SK-N-SH (cell line): ENCODE data around the gene LRRC32. TPM values are rescaled to one million over a fixed set of nuclear protein-coding genes. Genes with fewer than 3 reads are reported as not detected.

Experiments used
- CTCF ChIA-PET: fragments of 300-600, 350-600 bp; formaldehyde crosslinking; extraction: SDS; loops from one replicate; lab custom pipeline; 2021; lab: Yijun Ruan, JAX
- POLR2A ChIA-PET: fragments of 350-600 bp; sonication (Branson Sonifier 250); formaldehyde crosslinking; extraction: SDS; loops from one replicate; lab custom pipeline; 2020; ENCODE audit warnings: antibody characterized with exemption, inconsistent platforms; lab: Yijun Ruan, JAX
- DNase-seq: peaks from one replicate; pipeline ENCODE4 v3.0.0; 2012
- H2AFZ ChIP-seq: fragments of 200-600 bp; sonication (generic); 2 replicates; pipeline ENCODE4 v1.8.1; 2016; ENCODE audit warnings: antibody characterized with exemption, mild to moderate bottlenecking, low read depth
- H3F3A ChIP-seq: fragments of 200-600 bp; sonication (generic); replicated peaks from 2 replicates; pipeline ENCODE3; 2016; ENCODE audit warnings: antibody characterized with exemption, mild to moderate bottlenecking; ENCODE audit not compliant: insufficient read depth
- H3K27ac ChIP-seq, 2 experiments: fragments of 200-500 bp in 1 of 2; fragments of 200-600 bp in 1 of 2; sonication (Bioruptor generic) in 1 of 2; sonication (generic), shearing (Covaris generic) in 1 of 2; 2 replicates each; pipeline versions ENCODE4 v1.5.1 to v1.6.1; 2014 to 2016; ENCODE audit warnings: low read depth in 2 of 2, inconsistent platforms in 1 of 2, low read length in 1 of 2, mild to moderate bottlenecking in 1 of 2, mixed read lengths in 1 of 2
- H3K27me3 ChIP-seq: fragments of 200-600 bp; sonication (generic), shearing (Covaris generic); 2 replicates; pipeline ENCODE4 v1.6.1; 2016; ENCODE audit warnings: mixed run types; ENCODE audit not compliant: insufficient read depth
- H3K36me3 ChIP-seq, 2 experiments: fragments of 200-500 bp in 1 of 2; fragments of 200-600 bp in 1 of 2; sonication (Bioruptor generic) in 1 of 2; sonication (generic) in 1 of 2; replicated peaks in 1 of 2; 2 replicates each; pipeline versions ENCODE3 to v1.5.1; 2014 to 2016; ENCODE audit warnings: low read length in 1 of 2, mild to moderate bottlenecking in 1 of 2; ENCODE audit not compliant: insufficient read depth in 2 of 2, control insufficient read depth in 1 of 2
- H3K4me1 ChIP-seq, 2 experiments: fragments of 200-500 bp in 1 of 2; fragments of 200-600 bp in 1 of 2; sonication (Bioruptor generic) in 1 of 2; sonication (generic), shearing (Covaris generic) in 1 of 2; 2 replicates each; pipeline versions ENCODE4 v1.5.1 to v1.6.1; 2014 to 2016; ENCODE audit warnings: low read depth in 1 of 2, low read length in 1 of 2, mixed run types in 1 of 2; ENCODE audit not compliant: insufficient read depth in 2 of 2, control insufficient read depth in 1 of 2
- H3K4me2 ChIP-seq: fragments of 200-600 bp; sonication (generic), shearing (Covaris generic); 2 replicates; pipeline ENCODE4 v1.6.1; 2017; ENCODE audit warnings: mixed run types
- H3K4me3 ChIP-seq, 2 experiments: fragments of 200-500 bp in 1 of 2; fragments of 200-600 bp in 1 of 2; sonication (Bioruptor generic) in 1 of 2; sonication (generic), shearing (Covaris generic) in 1 of 2; 2 replicates each; pipeline versions ENCODE4 v1.5.1 to v1.8.1; 2014 to 2016; ENCODE audit warnings: low read depth in 2 of 2, inconsistent platforms in 1 of 2, low read length in 1 of 2, mild to moderate bottlenecking in 1 of 2, mixed read lengths in 1 of 2, moderate library complexity in 1 of 2
- H3K79me2 ChIP-seq: fragments of 200-600 bp; sonication (generic); 2 replicates; pipeline ENCODE4 v1.8.1; 2017; ENCODE audit warnings: mild to moderate bottlenecking; ENCODE audit not compliant: insufficient read depth
- H3K9ac ChIP-seq: fragments of 200-600 bp; sonication (generic); 2 replicates; pipeline ENCODE4 v1.6.1; 2017; ENCODE audit warnings: mixed run types
- H3K9me2 ChIP-seq: fragments of 200-600 bp; sonication (generic); 2 replicates; pipeline ENCODE4 v1.6.1; 2017; ENCODE audit warnings: mixed run types
- H3K9me3 ChIP-seq: fragments of 200-600 bp; sonication (generic); 2 replicates; pipeline ENCODE4 v1.6.1; 2017; ENCODE audit warnings: mixed run types, mild to moderate bottlenecking, moderate library complexity
- H4K20me1 ChIP-seq: fragments of 200-600 bp; sonication (generic); 2 replicates; pipeline ENCODE4 v1.6.1; 2017; ENCODE audit warnings: mild to moderate bottlenecking, mixed run types; ENCODE audit not compliant: insufficient read depth
- EP300 ChIP-seq, 2 experiments: IDR thresholded peaks; 2 replicates each; pipeline versions ENCODE4 v1.4.0 to v1.6.1; 2012; ENCODE audit warnings: borderline replicate concordance in 1 of 2, low read depth in 1 of 2, low read length in 1 of 2
- FOSL2 ChIP-seq: IDR thresholded peaks from 2 replicates; pipeline ENCODE4 v1.4.0; 2012; ENCODE audit warnings: low read depth, mild to moderate bottlenecking, moderate library complexity, borderline replicate concordance
- FOXJ3 ChIP-seq: sonication (generic); formaldehyde crosslinking; IDR thresholded peaks from 2 replicates; pipeline ENCODE4 v1.5.1; 2020; ENCODE audit warnings: mild to moderate bottlenecking, missing genetic modification reagents
- FOXM1 ChIP-seq: IDR thresholded peaks from 2 replicates; pipeline ENCODE4 v1.4.0; 2012; ENCODE audit warnings: low read depth, mild to moderate bottlenecking
- MEF2A ChIP-seq: IDR thresholded peaks from 2 replicates; pipeline ENCODE4 v1.4.0; 2012; ENCODE audit warnings: low read depth, borderline replicate concordance
- NFIC ChIP-seq: IDR thresholded peaks from 2 replicates; pipeline ENCODE4 v1.4.0; 2012; ENCODE audit warnings: borderline replicate concordance
- RFX5 ChIP-seq: IDR thresholded peaks from 2 replicates; pipeline ENCODE4 v1.6.1; 2012; ENCODE audit warnings: mild to moderate bottlenecking, improper control_type of control experiment, low read length
- SIN3A ChIP-seq: IDR thresholded peaks from 2 replicates; pipeline ENCODE4 v1.6.1; 2012; ENCODE audit warnings: low read depth, mild to moderate bottlenecking, low read length, moderate library complexity, borderline replicate concordance
- SMC3 ChIP-seq: IDR thresholded peaks from 2 replicates; pipeline ENCODE4 v1.6.1; 2012; ENCODE audit warnings: low read depth, low read length, improper control_type of control experiment
- YY1 ChIP-seq: IDR thresholded peaks from 2 replicates; pipeline ENCODE4 v1.4.0; 2012; ENCODE audit warnings: low read depth, mild to moderate bottlenecking
- whole genome bisulfite sequencing: methylation state at CpG from one replicate; pipeline ENCODE4 v1.1.6; 2017; ENCODE audit warnings: low lambda C conversion rate; 5-methylcytosine and 5-hydroxymethylcytosine counted together
- polyA plus RNA-seq, 3 experiments: library from polyadenylated mRNA; depleted of rRNA; stranded (reverse); fragments of >200 nt; gene quantifications; 2 replicates each; pipeline ENCODE4 v1.2.3, GENCODE V29; 2012
- TF ChIP-seq, protein P1 (sequence below): fragments of 150-350 bp; IDR thresholded peaks from 2 replicates; pipeline ENCODE4 v1.6.1; 2016; ENCODE audit warnings: mild to moderate bottlenecking, low read depth, low read length
- TF ChIP-seq, protein P2 (sequence below): IDR thresholded peaks from 2 replicates; pipeline ENCODE4 v1.6.1; 2012; ENCODE audit warnings: mild to moderate bottlenecking, low read depth, low read length, moderate library complexity
- TF ChIP-seq, protein P3 (sequence below): IDR thresholded peaks from 2 replicates; pipeline ENCODE4 v1.4.0; 2012; ENCODE audit warnings: low read depth, borderline replicate concordance
- TF ChIP-seq, protein P4 (sequence below): IDR thresholded peaks from 2 replicates; pipeline ENCODE4 v1.4.0; 2012; ENCODE audit warnings: low read depth, borderline replicate concordance
- TF ChIP-seq, protein P5 (sequence below): IDR thresholded peaks from 2 replicates; pipeline ENCODE4; 2012

The LRRC32 gene
- polyA plus RNA-seq, 1 of the 3 experiments (the other 2 are of a cell fraction): 0.43 TPM

DNA sequence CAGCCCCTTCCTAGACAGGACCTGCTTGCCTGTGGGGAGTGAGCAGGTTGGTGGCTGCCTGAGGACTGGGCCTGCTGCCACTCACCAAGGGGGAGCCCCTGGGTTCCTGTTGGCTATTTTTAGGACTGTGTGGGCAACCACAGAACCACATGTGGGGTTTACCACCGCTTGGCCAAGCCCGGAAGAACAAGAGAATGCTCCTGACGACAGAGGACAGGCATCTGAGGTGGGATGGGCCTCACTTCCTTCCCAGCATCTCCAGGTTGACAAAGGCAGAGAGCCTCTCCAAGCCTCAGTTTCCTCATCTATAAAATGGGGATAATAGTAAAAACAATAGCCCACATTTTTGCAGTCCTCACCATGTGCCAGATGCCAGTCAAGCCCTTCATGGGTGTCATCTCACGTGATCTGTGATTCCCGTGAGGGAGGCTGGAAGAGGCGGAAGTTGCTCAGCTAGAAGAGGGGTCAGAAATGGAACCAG is 43.6 kb downstream of the LRRC32 start:
- CTCF ChIA-PET: interaction anchor here (0.9 kb wide), 1 partner anchor 28 kb away, joined by 3 read pairs; no protein-coding TSS in a partner anchor

GRCh38 chr11:76626266-76626665 is 44.3 kb downstream of the LRRC32 start:
- Histone ChIP-seq H3K4me3 (no peak overlapping the region), H3K27me3 (no peaks in the 10 kb centered on the region), H3K9ac (no peak overlapping the region), H3K4me1 (peaks cover 5 to 21% of the 10 kb centered on the region in 2 experiments; a peak in 2 of 4 replicates), H3K4me2 (no peak overlapping the region), H3K36me3 (no peaks in the 10 kb centered on the region), H4K20me1 (no peaks in the 10 kb centered on the region), H3F3A (no peaks in the 10 kb centered on the region), H2AFZ (no peak overlapping the region), H3K79me2 (no peaks in the 10 kb centered on the region), H3K27ac (no peak overlapping the region), H3K9me3 (no peaks in the 10 kb centered on the region), H3K9me2 (no peaks in the 10 kb centered on the region)
- no peak for TF ChIP-seq YY1
- no peak for TF ChIP-seq FOXM1
- TF ChIP-seq SMC3: no peak
- TF ChIP-seq, protein P1, sequence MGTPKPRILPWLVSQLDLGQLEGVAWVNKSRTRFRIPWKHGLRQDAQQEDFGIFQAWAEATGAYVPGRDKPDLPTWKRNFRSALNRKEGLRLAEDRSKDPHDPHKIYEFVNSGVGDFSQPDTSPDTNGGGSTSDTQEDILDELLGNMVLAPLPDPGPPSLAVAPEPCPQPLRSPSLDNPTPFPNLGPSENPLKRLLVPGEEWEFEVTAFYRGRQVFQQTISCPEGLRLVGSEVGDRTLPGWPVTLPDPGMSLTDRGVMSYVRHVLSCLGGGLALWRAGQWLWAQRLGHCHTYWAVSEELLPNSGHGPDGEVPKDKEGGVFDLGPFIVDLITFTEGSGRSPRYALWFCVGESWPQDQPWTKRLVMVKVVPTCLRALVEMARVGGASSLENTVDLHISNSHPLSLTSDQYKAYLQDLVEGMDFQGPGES: no peak
- TF ChIP-seq, protein P2, sequence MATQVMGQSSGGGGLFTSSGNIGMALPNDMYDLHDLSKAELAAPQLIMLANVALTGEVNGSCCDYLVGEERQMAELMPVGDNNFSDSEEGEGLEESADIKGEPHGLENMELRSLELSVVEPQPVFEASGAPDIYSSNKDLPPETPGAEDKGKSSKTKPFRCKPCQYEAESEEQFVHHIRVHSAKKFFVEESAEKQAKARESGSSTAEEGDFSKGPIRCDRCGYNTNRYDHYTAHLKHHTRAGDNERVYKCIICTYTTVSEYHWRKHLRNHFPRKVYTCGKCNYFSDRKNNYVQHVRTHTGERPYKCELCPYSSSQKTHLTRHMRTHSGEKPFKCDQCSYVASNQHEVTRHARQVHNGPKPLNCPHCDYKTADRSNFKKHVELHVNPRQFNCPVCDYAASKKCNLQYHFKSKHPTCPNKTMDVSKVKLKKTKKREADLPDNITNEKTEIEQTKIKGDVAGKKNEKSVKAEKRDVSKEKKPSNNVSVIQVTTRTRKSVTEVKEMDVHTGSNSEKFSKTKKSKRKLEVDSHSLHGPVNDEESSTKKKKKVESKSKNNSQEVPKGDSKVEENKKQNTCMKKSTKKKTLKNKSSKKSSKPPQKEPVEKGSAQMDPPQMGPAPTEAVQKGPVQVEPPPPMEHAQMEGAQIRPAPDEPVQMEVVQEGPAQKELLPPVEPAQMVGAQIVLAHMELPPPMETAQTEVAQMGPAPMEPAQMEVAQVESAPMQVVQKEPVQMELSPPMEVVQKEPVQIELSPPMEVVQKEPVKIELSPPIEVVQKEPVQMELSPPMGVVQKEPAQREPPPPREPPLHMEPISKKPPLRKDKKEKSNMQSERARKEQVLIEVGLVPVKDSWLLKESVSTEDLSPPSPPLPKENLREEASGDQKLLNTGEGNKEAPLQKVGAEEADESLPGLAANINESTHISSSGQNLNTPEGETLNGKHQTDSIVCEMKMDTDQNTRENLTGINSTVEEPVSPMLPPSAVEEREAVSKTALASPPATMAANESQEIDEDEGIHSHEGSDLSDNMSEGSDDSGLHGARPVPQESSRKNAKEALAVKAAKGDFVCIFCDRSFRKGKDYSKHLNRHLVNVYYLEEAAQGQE: no peak
- TF ChIP-seq SIN3A: no peak
- no peak for TF ChIP-seq NFIC
- TF ChIP-seq, protein P3, sequence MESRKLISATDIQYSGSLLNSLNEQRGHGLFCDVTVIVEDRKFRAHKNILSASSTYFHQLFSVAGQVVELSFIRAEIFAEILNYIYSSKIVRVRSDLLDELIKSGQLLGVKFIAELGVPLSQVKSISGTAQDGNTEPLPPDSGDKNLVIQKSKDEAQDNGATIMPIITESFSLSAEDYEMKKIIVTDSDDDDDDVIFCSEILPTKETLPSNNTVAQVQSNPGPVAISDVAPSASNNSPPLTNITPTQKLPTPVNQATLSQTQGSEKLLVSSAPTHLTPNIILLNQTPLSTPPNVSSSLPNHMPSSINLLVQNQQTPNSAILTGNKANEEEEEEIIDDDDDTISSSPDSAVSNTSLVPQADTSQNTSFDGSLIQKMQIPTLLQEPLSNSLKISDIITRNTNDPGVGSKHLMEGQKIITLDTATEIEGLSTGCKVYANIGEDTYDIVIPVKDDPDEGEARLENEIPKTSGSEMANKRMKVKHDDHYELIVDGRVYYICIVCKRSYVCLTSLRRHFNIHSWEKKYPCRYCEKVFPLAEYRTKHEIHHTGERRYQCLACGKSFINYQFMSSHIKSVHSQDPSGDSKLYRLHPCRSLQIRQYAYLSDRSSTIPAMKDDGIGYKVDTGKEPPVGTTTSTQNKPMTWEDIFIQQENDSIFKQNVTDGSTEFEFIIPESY: no peak
- no peak for TF ChIP-seq FOSL2
- no peak for TF ChIP-seq EP300 (IDR thresholded peaks at IDR 0.05; ENCODE audit: borderline replicate concordance in 1 of 2, low read depth in 1 of 2, low read length in 1 of 2)
- TF ChIP-seq, protein P4, sequence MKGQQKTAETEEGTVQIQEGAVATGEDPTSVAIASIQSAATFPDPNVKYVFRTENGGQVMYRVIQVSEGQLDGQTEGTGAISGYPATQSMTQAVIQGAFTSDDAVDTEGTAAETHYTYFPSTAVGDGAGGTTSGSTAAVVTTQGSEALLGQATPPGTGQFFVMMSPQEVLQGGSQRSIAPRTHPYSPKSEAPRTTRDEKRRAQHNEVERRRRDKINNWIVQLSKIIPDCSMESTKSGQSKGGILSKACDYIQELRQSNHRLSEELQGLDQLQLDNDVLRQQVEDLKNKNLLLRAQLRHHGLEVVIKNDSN: no peak
- no peak for TF ChIP-seq MEF2A
- no peak for TF ChIP-seq RFX5
- no peak for TF ChIP-seq FOXJ3 (CRISPR knock-in tag)
- TF ChIP-seq, protein P5, sequence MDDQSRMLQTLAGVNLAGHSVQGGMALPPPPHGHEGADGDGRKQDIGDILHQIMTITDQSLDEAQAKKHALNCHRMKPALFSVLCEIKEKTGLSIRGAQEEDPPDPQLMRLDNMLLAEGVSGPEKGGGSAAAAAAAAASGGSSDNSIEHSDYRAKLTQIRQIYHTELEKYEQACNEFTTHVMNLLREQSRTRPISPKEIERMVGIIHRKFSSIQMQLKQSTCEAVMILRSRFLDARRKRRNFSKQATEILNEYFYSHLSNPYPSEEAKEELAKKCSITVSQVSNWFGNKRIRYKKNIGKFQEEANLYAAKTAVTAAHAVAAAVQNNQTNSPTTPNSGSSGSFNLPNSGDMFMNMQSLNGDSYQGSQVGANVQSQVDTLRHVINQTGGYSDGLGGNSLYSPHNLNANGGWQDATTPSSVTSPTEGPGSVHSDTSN: no peak
- no peak for DNase-seq
- ChIA-PET POLR2A (no interaction called here), CTCF (no interaction called here)
- WGBS: 85% methylated on average over 3 of the region's 3 CpGs

More for the DNA sequence above, 43.6 kb downstream of the LRRC32 start:
- Histone ChIP-seq H3F3A (no peaks in the 10 kb centered on the region), H3K27ac (no peak overlapping the region), H3K4me2 (no peak overlapping the region), H3K9me2 (no peaks in the 10 kb centered on the region), H3K9me3 (no peaks in the 10 kb centered on the region), H3K79me2 (no peaks in the 10 kb centered on the region), H2AFZ (no peak overlapping the region), H3K9ac (no peak overlapping the region), H3K36me3 (no peaks in the 10 kb centered on the region), H3K27me3 (no peaks in the 10 kb centered on the region), H3K4me1 (peaks cover 0 to 18% of the 10 kb centered on the region in 2 experiments; a peak in 1 of 4 replicates), H3K4me3 (no peak overlapping the region), H4K20me1 (no peaks in the 10 kb centered on the region)
- POLR2A ChIA-PET: no interaction called here
- 65% methylated on average over 6 of the region's 6 CpGs for WGBS
- TF ChIP-seq EP300 (IDR thresholded peaks at IDR 0.05; ENCODE audit: borderline replicate concordance in 1 of 2, low read depth in 1 of 2, low read length in 1 of 2): no peak
- TF ChIP-seq, protein P4: no peak
- 0 out of 2 replicates have a peak, but pooled peaks have one; percentile 44 for TF ChIP-seq MEF2A
- DNase-seq: no peak
